Astrocyte of the spinal cord (primary cell): ENCODE data around the gene HABP4.

Experiments
- DNase-seq: peaks from one replicate; pipeline ENCODE4 v3.0.0; 2011; ENCODE audit warnings: low read depth, low spot score
- H3K4me3 ChIP-seq: 2 replicates; pipeline ENCODE4 v1.5.1; 2011; ENCODE audit warnings: low read depth, mild to moderate bottlenecking, low read length, moderate library complexity
- in situ Hi-C: cut with HindIII; loops from 2 replicates; pipeline ENCODE4 v1.10.0; 2017; ENCODE audit warnings: low sequenced_read_pairs
- TF ChIP-seq, protein P1 (sequence below): IDR thresholded peaks from 2 replicates; pipeline ENCODE4 v1.5.1; 2012; ENCODE audit warnings: low read depth, mild to moderate bottlenecking, low read length, inconsistent platforms

The HABP4 gene

GRCh38 chr9:96464426-96464825 lies 14.5 kb downstream of the HABP4 start:
- in situ Hi-C loops: no loop called here
- TF ChIP-seq, protein P1, sequence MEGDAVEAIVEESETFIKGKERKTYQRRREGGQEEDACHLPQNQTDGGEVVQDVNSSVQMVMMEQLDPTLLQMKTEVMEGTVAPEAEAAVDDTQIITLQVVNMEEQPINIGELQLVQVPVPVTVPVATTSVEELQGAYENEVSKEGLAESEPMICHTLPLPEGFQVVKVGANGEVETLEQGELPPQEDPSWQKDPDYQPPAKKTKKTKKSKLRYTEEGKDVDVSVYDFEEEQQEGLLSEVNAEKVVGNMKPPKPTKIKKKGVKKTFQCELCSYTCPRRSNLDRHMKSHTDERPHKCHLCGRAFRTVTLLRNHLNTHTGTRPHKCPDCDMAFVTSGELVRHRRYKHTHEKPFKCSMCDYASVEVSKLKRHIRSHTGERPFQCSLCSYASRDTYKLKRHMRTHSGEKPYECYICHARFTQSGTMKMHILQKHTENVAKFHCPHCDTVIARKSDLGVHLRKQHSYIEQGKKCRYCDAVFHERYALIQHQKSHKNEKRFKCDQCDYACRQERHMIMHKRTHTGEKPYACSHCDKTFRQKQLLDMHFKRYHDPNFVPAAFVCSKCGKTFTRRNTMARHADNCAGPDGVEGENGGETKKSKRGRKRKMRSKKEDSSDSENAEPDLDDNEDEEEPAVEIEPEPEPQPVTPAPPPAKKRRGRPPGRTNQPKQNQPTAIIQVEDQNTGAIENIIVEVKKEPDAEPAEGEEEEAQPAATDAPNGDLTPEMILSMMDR: no peak
- no peak for DNase-seq
- no peak overlapping the region for H3K4me3 ChIP-seq

DNA sequence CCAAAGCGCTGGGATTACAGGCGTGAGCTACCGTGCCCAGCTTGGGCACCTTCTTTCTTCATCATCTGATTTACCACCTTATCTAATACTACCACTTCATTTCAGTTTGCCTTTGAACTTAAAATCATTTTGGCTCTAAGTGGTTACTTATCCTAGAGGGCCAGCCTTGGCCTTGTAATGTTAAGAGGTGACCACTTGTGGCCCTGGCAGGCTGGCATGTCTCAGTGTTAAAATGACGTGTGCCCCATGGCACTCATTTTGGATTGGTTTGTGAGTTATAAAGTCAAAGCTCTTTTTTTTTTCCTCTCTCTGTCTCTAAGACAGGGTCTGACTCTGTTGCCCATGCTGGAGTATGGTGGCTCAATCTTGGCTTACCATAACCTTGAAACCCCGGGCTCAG lies 17.8 kb downstream of the HABP4 start:
- in situ Hi-C loops: no loop called here
- no peak for DNase-seq
- TF ChIP-seq, protein P1: no peak

GRCh38 chr9:96476013-96476412 lies 26.0 kb downstream of the HABP4 start:
- no peak overlapping the region for H3K4me3 ChIP-seq
- DNase-seq: no peak
- in situ Hi-C loops: no loop called here
- TF ChIP-seq, protein P1: no peak

More for the DNA sequence above, 17.8 kb downstream of the HABP4 start:
- no peak overlapping the region for H3K4me3 ChIP-seq

- in situ Hi-C loops: no loop called here
- TF ChIP-seq, protein P1: no peak
- H3K4me3 ChIP-seq: no peak overlapping the region
- peak; percentile 42 for DNase-seq
These were observed 26.6 kb downstream of the HABP4 start for GRCh38 chr9:96476591-96476990.

DNA sequence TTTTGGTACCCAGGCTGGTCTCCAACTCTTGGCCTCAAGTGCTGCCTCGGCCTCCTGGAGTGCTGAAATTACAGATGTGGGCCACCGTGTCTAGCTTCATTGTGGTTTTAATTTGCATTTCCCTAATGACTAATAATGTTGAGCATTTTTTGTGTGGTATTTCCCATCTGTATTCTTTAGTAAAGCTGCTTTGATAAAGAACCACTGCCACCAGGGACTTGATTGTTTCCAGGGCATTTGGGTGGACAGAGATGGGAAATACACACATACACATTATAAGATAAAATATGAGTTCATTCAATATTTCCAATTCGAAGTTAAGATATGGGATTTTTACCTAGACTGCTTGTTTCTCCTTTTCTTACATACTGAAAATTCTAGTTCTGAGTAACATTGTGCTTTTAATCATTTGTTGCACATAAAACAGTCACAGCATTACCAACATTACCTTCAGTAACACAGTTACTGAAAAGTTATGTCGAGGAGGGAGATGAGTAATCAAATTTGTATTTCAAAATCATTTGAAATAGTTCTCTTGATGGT lies 28.9 kb downstream of the HABP4 start:
- DNase-seq: peak; percentile 44
- no peak overlapping the region for H3K4me3 ChIP-seq
- TF ChIP-seq, protein P1: no peak
- in situ Hi-C loops: no loop called here

DNA sequence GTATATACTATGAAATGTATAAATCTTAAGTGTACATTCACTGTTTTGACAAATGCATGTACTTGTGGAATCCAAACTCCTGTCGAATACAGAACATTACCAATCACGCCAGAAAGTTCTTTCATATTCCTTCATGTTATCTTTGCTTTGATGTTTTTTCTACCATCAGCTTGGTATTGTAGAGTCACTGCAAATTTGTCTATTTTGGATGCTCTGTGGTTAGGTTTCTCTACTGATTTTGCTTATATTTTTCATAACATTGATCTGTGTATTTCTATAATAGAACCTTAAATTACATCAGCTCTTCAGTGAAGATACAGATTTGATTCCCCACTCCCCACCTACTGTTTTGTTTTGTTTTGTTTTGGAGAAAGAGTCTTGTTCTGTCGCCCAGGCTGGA lies 30.8 kb downstream of the HABP4 start:
- in situ Hi-C loops: no loop called here
- TF ChIP-seq, protein P1: no peak
- DNase-seq: no peak
- H3K4me3 ChIP-seq: no peak overlapping the region

DNA sequence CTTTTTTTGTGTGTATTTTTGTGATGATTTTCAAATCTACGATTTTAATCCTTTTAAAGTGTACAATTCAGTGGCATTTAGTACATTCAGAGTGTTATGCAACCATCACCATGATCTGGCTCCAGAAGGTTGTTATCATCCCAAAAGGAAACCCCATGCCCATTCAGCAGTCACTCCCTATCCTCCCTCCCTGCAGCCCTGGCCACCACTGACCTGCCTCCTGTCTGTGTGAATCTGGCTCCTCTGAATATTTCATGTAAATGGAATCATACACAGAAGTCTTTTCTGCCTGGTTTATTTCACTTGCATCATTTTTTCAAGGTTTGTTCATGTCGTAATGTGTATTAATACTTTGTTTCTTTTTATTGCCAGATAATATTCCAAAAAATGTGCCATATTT lies 32.5 kb downstream of the HABP4 start:
- TF ChIP-seq, protein P1: no peak
- in situ Hi-C loops: no loop called here
- no peak overlapping the region for H3K4me3 ChIP-seq
- no peak for DNase-seq
